Large intestine (tissue), 3 donors: ENCODE results near the gene LRRC8A. TPM values are rescaled to one million over a fixed set of nuclear protein-coding genes. Genes with fewer than 3 reads are reported as not detected.
"Not testable (repeated sequence)": the region's sequence is repeated elsewhere in the genome, so short reads cannot be mapped to it uniquely, and the experiment has no call there.

Experiments
- DNase-seq, 2 donors: peaks; one replicate each; pipeline versions ENCODE4 v3.0.0 to v3.0.0-alpha.2; 2013
- H3K27ac ChIP-seq: one replicate; pipeline ENCODE4 v1.5.1; 2013; ENCODE audit warnings: low read length
- H3K27me3 ChIP-seq: 2 replicates; pipeline ENCODE4 v1.6.1; 2013; ENCODE audit warnings: low read length; ENCODE audit not compliant: control insufficient read depth, insufficient read depth
- H3K36me3 ChIP-seq: 2 replicates; pipeline ENCODE4 v1.6.1; 2013; ENCODE audit warnings: low read length; ENCODE audit not compliant: control insufficient read depth, insufficient read depth
- H3K4me1 ChIP-seq: one replicate; pipeline ENCODE4 v1.6.1; 2013; ENCODE audit warnings: low read length; ENCODE audit not compliant: control insufficient read depth, insufficient read depth
- H3K4me3 ChIP-seq: one replicate; pipeline ENCODE4 v1.5.1; 2013; ENCODE audit warnings: low read length
- H3K9me3 ChIP-seq: one replicate; pipeline ENCODE4 v1.6.1; 2013; ENCODE audit warnings: mild to moderate bottlenecking, low read depth, low read length, moderate library complexity; ENCODE audit not compliant: control insufficient read depth
- WGBS: methylation state at CpG from one replicate; pipeline ENCODE4 v1.1.5; 2013; ENCODE audit warnings: low lambda C conversion rate; ENCODE audit not compliant: insufficient coverage; 5-methylcytosine and 5-hydroxymethylcytosine counted together
- polyA plus RNA-seq: library from polyadenylated mRNA; unstranded; fragments of 120-200 nt; gene quantifications from one replicate; pipeline ENCODE4 v1.2.1, GENCODE V29; 2013

LRRC8A gene
- polyA plus RNA-seq, 1 donor: 18.5 TPM

DNA sequence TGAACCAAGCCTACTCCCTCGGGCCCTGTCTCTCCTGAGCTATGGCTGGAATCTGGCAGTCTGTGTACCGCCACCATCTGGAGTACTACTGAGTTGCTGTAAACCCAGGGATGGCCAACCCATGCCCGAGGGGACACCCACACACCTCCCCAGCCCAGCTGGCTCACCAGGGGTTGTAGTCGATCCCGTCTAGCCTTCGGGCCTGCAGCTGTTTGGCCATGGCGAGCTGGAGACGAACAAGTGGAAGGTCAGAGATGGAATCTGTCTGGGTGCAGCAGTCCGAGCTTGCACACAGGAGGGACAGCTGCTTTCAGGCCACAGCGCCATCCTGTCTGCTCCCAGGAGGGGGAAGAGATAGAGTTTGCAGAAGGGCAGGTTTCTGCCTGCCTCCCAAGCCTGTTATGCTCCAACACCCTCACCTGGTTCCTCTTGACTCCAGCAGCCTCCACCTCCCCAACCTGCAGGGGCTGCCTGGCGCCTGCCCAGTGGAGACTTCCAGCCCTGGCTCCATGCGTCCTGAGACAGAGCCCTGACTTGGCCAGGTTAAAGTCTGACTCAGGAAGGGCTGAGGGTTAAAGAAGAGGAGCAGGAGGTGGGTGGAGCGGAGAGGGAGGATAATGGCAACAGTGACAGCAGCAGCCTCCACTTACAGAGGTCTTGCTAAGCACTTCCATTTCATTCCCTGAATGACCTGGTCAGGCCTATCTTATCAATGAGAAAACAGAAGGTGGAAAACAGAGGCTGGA is 36.6 kb upstream of the LRRC8A start:
- peaks cover 2% of the 10 kb centered on the region for H3K36me3 ChIP-seq
- DNase-seq: no peak

GRCh38 chr9:128846680-128847030 is 35.3 kb upstream of the LRRC8A start:
- DNase-seq: no peak
- Histone ChIP-seq H3K27me3 (no peaks in the 10 kb centered on the region), H3K4me1 (no peaks in the 10 kb centered on the region), H3K9me3 (peaks cover 5% of the 10 kb centered on the region), H3K27ac (no peak overlapping the region), H3K4me3 (no peak overlapping the region), H3K36me3 (peaks cover 2% of the 10 kb centered on the region)
- no CpG with 5 or more reads among the region's 3 CpGs for WGBS

More for the DNA sequence above, 36.6 kb upstream of the LRRC8A start:
- WGBS: no CpG with 5 or more reads among the region's 13 CpGs
- Histone ChIP-seq H3K27me3 (no peaks in the 10 kb centered on the region), H3K4me1 (no peaks in the 10 kb centered on the region), H3K27ac (no peak overlapping the region), H3K9me3 (peaks cover 5% of the 10 kb centered on the region), H3K4me3 (no peak overlapping the region)

DNA sequence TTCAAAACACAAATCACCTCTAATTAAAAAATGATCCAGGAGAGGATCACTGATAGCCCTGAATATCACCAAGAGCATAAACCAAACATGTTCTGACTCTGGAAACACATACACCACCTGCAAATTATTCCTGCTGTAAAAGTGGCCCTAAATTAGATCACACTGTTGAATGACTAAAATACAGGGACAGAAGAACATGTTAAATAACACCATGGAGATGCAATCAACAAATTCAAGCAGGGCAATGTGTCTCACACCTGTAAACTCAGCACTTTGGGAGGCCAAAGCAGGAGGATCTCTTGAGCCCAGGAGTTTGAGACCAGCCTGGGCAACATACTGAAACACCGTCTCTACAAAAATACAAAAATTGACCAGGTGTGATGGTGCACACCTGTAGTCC is 34.1 kb upstream of the LRRC8A start:
- no CpG with 5 or more reads among the region's 1 CpG for WGBS
- DNase-seq: no peak
- no peaks in the 10 kb centered on the region for H3K36me3 ChIP-seq
- no peaks in the 10 kb centered on the region for H3K27me3 ChIP-seq
- H3K9me3 ChIP-seq: peaks cover 5% of the 10 kb centered on the region
- H3K27ac ChIP-seq: no peak overlapping the region
- no peak overlapping the region for H3K4me3 ChIP-seq
- no peaks in the 10 kb centered on the region for H3K4me1 ChIP-seq

- not testable (repeated sequence) for H3K4me1 ChIP-seq, H3K9me3 ChIP-seq, DNase-seq, H3K36me3 ChIP-seq, H3K27me3 ChIP-seq, H3K4me3 ChIP-seq, H3K27ac ChIP-seq
- WGBS: 100% methylated on average over 1 of the region's 10 CpGs
Observed at GRCh38 chr9:128851024-128851423, 30.9 kb upstream of the LRRC8A start.

DNA sequence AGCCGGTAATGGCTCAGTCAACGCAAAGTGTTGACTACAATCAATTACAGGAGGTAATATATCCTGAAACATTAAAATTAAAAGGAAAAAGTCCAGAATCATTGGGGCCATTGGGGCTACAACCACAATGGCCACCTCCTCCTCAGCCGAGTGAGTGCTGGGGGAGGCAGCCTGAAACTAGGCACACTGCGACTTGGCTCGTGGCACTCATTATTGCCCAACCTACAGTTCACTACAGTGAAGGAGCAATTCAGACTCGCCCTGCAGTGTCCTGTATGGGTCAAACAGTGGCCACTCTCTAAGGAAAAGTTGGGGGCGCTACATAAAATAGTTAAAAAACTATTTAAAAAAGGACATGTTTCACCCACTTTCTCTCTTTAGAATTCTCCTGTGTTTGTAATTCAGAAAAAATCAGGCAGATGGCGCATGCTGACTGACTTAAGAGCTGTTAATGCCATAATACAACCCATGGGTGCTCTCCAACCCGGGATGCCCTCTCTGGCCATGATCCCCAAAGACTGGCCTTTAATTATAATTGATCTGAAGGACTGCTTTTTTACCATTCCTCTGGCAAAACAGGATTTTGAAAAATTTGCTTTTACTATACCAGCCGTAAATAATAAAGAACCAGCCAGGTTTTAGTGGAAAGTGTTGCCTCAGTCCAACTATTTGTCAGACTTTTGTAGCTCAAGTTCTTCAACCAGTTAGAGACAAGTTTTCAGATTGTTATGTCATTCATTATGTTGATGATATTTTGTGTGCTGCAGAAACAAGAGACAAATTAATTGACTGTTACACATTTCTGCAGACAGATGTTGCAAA is 29.9 kb upstream of the LRRC8A start:
- not testable (repeated sequence) for H3K4me3 ChIP-seq, H3K9me3 ChIP-seq, DNase-seq, H3K36me3 ChIP-seq, H3K4me1 ChIP-seq, H3K27me3 ChIP-seq, H3K27ac ChIP-seq
- WGBS: 54% methylated on average over 2 of the region's 10 CpGs

DNA sequence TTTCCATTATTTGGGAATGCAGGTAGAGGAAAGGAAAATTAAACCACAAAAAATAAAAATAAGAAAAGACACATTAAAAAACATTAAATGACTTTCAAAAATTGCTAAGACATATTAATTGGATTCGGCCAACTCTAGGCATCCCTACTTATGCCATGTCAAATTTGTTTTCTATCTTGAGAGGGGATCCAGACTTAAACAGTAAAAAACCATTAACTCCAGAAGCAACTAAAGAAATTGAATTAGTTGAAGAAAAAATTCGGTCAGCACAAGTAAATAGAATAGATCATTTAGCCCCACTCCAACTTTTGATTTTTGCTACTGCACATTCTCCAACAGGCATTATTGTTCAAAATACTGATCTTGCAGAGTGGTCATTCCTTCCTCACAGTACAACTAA is 29.3 kb upstream of the LRRC8A start:
- WGBS: 100% methylated on average over 2 of the region's 2 CpGs
- DNase-seq, H3K9me3 ChIP-seq, H3K4me3 ChIP-seq, H3K4me1 ChIP-seq, H3K27ac ChIP-seq, H3K27me3 ChIP-seq, H3K36me3 ChIP-seq: not testable (repeated sequence)

DNA sequence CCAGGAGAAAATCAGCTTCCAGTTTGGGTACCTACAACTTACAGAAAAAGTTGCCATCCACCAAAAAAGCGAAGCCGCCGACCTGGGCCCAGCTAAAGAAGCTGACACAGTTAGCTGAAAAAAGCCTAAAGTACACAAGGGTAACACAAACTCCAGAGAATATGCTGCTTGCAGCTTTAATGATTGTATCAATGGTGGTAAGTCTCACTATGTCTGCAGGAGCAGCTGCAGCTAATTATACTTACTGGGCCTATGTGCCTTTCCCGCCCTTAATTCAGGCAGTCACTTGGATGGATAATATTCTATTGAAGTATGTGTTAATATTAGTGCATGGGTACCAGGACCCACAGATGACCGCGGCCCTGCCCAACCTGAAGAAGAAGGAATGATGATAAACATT is 27.5 kb upstream of the LRRC8A start:
- H3K4me1 ChIP-seq, H3K27me3 ChIP-seq, H3K36me3 ChIP-seq, H3K9me3 ChIP-seq, H3K4me3 ChIP-seq, DNase-seq, H3K27ac ChIP-seq: not testable (repeated sequence)
- no CpG with 5 or more reads among the region's 6 CpGs for WGBS

- H3K9me3 ChIP-seq, H3K36me3 ChIP-seq, DNase-seq, H3K27ac ChIP-seq, H3K4me1 ChIP-seq, H3K27me3 ChIP-seq, H3K4me3 ChIP-seq: not testable (repeated sequence)
- no CpG with 5 or more reads among the region's 7 CpGs for WGBS
Observed at GRCh38 chr9:128858476-128858875, 23.5 kb upstream of the LRRC8A start.

GRCh38 chr9:128860937-128861336 is 21.0 kb upstream of the LRRC8A start:
- no peak overlapping the region for H3K27ac ChIP-seq
- H3K4me1 ChIP-seq: peaks cover 10% of the 10 kb centered on the region
- H3K27me3 ChIP-seq: no peaks in the 10 kb centered on the region
- DNase-seq: no peak
- no peaks in the 10 kb centered on the region for H3K36me3 ChIP-seq
- H3K4me3 ChIP-seq: no peak overlapping the region
- no peaks in the 10 kb centered on the region for H3K9me3 ChIP-seq
- no CpG with 5 or more reads among the region's 5 CpGs for WGBS

DNA sequence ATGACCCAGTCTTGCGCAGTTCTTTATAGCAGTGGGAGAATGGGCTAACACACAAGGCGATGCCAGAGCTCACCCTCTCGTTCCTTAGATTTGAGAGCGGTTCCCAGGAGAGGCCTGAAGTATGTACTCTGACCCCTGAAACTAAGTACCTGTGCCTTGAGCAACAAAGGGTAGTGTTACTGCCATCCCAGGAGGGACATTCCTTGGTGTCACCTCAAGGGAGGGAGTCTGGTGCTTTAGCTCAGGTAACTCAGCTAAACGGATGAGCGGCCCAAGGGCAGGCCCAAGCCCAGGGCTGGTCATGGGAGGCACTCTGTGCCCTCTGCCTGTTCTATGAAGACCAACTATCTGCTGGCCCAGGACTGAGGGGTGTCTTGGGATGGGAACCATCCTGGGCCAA is 20.4 kb upstream of the LRRC8A start:
- no CpG with 5 or more reads among the region's 6 CpGs for WGBS
- no peaks in the 10 kb centered on the region for H3K36me3 ChIP-seq
- peaks cover 6% of the 10 kb centered on the region for H3K4me1 ChIP-seq
- H3K27ac ChIP-seq: no peak overlapping the region
- H3K9me3 ChIP-seq: no peaks in the 10 kb centered on the region
- DNase-seq: peak; percentile 10 to 34
- H3K27me3 ChIP-seq: no peaks in the 10 kb centered on the region
- no peak overlapping the region for H3K4me3 ChIP-seq
